Epidermal melanocyte (primary cell): Measurements from ENCODE around the gene OR56A5.

Source experiments
- DNase-seq: peaks from one replicate; pipeline ENCODE4 v3.0.0; 2011; ENCODE audit warnings: low spot score; ENCODE audit not compliant: insufficient read length

The OR56A5 gene

DNA sequence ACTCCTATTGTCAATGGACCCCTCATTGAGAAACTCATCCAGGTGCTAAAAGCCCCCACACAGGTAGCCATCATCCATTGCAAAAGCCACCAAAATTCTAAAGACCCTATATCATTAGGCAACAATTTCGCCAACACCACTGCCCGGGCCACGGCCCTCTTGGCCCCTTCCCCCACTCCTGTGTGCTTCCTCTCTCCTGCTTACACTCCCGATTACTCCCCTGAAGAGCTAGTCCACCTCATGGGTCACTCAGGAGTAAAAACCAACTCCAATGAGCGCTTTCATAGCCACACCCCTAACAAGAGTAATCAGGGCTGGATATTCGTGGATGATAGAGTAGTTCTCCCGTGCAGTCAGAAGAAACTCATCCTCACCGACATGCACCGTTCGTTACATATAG, 35.2 kb downstream of the OR56A5 start:
- no peak for DNase-seq

DNA sequence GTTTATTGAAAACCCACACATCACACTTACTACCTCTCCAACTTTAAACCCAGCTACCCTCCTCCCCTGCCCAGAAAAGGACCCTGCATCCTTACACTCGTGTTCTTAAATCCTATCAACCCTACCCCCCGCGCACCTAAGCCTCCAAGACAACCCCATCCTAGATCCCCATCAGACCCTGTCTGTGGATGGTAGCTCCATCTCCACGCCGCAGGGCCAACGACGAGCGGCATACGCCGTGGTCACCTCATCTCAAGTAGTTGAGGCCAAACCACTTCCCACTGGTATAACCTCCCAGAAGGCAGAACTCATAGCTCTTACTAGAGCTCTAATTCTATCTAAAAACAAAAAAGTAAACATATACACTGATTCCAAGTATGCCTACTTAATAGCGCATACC, 35.6 kb downstream of the OR56A5 start:
- no peak for DNase-seq

DNA sequence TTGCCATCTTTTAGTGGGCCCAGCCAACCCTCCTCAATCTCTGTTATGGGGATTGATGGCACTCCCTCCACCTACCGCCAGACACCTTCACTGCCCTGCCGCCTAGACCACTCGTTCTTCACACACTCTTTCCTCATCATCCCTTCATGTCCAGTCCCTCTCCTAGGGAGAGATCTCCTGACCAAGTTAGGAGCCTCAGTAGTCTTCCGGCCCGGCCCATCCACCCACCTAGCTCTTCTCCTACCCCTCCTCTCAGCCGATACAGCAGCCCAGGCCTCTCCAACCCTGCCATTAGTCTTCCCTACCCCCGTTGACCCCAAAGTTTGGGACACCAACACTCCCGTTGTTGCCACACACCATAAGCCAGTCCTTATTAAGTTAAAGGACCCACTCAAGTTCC, 37.2 kb downstream of the OR56A5 start:
- DNase-seq, result no peak

DNA sequence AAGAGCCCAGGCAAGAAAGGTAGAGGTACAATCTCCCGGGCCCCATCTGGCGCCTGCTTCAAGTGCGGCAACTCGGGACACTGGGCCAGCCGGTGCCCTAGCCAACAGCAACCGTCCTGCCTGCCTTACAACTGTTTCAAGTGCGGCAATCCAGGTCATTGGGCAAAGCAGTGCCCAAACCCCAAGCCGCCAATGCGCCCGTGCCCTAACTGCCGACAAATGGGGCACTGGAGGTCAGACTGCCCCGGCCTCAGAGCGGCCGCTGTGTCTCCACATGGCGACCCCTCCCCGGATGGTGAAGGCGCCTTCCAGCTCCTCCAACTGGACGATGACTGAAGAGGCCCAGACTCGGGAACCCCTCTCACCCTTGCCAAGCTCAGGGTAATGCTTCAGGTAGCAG, 37.7 kb downstream of the OR56A5 start:
- no peak for DNase-seq

DNA sequence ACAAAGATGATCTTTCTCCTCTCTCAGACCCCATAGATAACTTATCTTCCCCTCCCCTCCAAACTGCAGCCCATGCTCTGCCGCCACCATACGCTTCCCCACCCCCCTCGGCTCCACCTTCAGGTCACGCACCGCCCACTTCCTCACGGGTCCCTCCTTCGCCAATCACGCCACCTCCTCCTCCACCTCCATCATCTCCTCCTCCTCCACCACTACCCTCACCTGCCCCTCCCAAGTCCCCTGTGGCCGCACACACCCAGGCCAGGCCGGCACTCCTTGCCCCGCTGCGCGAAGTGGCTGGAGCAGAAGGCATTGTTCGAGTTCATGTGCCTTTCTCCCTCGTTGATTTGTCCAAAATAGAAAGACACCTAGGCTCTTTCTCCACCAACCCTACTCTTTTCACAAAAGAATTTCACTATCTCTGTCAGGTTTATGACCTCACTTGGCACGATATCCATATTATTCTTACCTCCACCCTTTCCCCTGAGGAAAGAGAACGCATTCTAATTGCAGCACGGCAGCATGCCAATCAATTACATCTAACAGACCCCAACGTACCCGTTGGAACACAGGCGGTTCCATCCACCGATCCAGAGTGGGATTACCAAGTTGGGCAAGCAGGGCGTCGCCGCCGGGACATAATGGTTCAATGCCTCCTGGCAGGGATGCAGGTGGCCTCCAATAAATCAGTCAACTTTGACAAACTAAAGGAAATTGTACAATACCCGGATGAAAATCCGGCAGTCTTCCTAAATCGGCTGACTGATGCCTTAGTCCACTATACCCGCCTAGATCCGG, 38.5 kb downstream of the OR56A5 start:
- DNase-seq, result no peak

DNA sequence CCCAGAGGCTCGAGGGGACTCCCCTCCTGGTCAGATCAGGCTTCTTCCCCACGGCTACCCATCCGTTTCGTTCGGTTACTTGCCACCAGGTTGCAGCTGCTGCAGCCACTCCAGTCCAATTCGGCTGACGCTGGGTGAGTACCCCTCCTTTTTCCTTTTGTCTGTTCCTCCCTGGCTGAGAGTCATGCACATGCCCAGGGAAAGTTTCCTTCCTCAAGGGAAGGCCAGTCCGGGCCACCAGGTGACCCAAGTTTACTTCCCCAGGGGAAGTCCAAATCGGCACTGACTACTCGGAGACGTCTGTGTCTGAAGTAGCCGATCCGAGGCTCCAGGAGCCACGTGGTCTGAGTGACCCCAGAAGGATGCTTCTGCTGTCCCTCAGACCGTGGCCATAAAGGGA, 39.5 kb downstream of the OR56A5 start:
- DNase-seq, result no peak

DNA sequence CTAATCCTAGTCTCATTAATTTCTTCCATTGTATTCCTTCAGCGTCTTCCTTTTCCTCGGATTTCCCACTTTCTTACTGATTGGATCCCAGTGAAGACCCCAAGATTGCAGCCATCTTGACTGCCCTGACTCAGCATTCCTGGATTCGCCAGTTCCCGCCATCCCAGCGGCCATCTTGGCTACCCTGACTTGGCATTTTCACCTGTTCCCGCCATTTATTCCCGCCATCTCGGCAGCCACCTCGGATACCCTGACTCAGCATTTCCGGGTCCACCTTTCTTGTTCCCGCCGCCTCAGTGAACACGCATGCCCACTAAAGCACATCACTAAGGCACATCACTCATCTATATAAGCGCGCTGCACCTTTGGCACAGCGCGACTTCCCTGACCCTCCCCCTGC, 40.0 kb downstream of the OR56A5 start:
- no peak for DNase-seq

DNA sequence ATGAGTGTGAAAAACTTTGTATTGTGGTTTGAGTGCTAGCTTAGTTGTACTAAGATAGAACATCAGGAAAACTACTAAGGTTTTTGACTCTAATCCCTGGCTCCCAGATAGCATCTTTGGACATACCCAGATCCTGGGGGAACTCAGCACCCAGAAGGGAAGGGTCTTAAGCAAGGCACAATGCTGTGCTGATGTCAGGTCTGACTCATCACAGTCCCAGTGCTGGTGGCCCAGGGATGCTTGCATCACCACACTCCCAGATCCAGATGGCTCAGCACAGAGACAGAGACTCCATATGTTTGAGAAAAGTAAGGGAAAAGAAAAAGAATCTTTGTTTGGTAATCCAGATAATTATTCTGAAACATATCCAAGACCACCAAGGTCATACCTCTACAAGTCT, 44.5 kb downstream of the OR56A5 start:
- no peak for DNase-seq

DNA sequence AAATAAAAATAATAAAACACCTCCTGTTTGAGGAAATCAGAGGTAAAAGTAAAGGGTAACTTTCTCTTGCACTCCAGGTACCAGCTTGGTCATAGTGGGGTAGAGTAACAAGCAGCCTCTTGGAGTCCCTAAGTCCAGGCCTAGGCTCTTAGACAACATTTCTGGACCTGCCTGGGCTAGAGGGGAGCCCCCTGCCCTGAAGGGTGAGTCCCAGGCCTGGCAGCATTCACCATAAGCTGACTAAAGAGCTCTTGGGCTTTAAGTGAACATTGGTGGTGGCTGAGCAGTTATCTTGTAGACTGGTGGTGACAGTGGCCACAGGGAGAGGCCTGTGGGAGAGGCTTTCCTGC, 44.9 kb downstream of the OR56A5 start:
- DNase-seq, result no peak

DNA sequence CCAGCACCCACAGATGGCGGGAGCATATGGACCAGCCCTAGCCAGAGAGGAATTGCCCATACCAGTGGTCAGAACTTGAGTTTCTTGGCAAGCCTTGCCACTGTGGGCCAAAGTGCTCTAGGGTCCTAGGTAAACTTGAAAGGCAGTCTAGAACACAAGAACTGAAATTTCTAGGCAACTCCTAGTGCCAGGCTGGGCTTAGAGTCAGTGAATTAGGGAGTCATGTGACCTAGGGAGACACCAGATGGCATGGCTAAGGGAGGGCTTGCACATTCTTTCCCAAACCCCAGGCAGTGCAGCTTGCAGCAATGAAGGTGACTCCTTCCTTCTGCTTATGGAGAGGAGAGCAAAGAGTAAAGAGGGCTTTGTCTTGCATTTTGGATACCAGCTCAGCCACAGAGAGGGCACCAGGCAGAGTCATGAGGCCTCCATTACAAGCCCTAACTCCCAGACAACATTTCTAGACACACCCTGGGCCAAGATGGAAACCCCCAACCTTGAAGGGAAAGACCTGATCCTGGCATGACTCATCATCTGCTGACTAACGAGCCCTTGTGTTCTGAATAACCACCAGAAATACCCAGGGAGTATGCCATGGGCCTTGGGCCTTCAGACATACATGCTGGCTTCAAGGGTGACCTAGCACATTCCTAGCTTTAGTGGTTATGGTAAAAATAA, 45.4 kb downstream of the OR56A5 start:
- DNase-seq, result no peak
